BJ (cell line): ENCODE measurements around the gene TBP. TPM values are rescaled to one million over a fixed set of nuclear protein-coding genes. Genes with fewer than 3 reads are reported as not detected.

Experiments
- CTCF ChIA-PET: fragments of 350-600 bp; formaldehyde crosslinking; extraction: SDS; loops from one replicate; lab custom pipeline; 2021; ENCODE audit warnings: antibody characterized with exemption, inconsistent platforms; lab: Yijun Ruan, JAX
- POLR2A ChIA-PET: fragments of 300-600 bp; sonication (Branson Sonifier 250); formaldehyde crosslinking; extraction: SDS; loops from one replicate; lab custom pipeline; 2021; ENCODE audit warnings: antibody characterized with exemption; lab: Charles Lee
- DNase-seq: peaks from one replicate; pipeline ENCODE4 v3.0.0-alpha.2; 2011; ENCODE audit warnings: low read depth
- H3K27me3 ChIP-seq: 2 replicates; pipeline ENCODE4 v1.6.0; 2011; ENCODE audit warnings: low read length; ENCODE audit not compliant: control insufficient read depth, insufficient read depth
- H3K36me3 ChIP-seq: 2 replicates; pipeline ENCODE4 v1.5.1; 2011; ENCODE audit warnings: low read length; ENCODE audit not compliant: control insufficient read depth, insufficient read depth
- H3K4me3 ChIP-seq: 2 replicates; pipeline ENCODE4 v1.5.1; 2011; ENCODE audit warnings: low read depth, mild to moderate bottlenecking, control low read depth, low read length
- CTCF ChIP-seq: IDR thresholded peaks from 2 replicates; pipeline ENCODE4 v1.5.1; 2011; ENCODE audit warnings: low read depth, mild to moderate bottlenecking, control low read depth, inconsistent platforms, low read length, moderate library complexity; ENCODE audit not compliant: insufficient read depth
- polyA plus RNA-seq: library from polyadenylated mRNA; depleted of rRNA; stranded (reverse); fragments of >200 nt; gene quantifications from 2 replicates; pipeline ENCODE4 v1.2.3, GENCODE V29; 2011

TBP gene
- polyA plus RNA-seq, 1 experiment, result 19.3 TPM

GRCh38 chr6:170553534-170554012 lies 596 bp upstream of the TBP start:
- POLR2A ChIA-PET, result no interaction called here
- H3K27me3 ChIP-seq, result no peaks in the 10 kb centered on the region
- DNase-seq, result no peak
- peak overlapping the region; percentile 96 for H3K4me3 ChIP-seq
- H3K36me3 ChIP-seq, result 0 out of 2 replicates have a peak, but pooled peaks cover 2% of the 10 kb centered on the region
- TF ChIP-seq CTCF, result no peak
- CTCF ChIA-PET, result interaction anchor here (1.0 kb wide), 1 partner anchor 722 kb away, joined by 3 read pairs; no protein-coding TSS in a partner anchor

- Histone ChIP-seq H3K36me3 (0 out of 2 replicates have a peak, but pooled peaks cover 2% of the 10 kb centered on the region), H3K27me3 (no peaks in the 10 kb centered on the region), H3K4me3 (peak overlapping the region; percentile 96)
- ChIA-PET CTCF (interaction anchor here (0.5 kb wide), 1 partner anchor 26 kb away, joined by 3 read pairs; no protein-coding TSS in a partner anchor), POLR2A (no interaction called here)
- no peak for DNase-seq
- TF ChIP-seq CTCF, result no peak
These were observed 598 bp downstream of the TBP start for GRCh38 chr6:170554796-170555137.

GRCh38 chr6:170555305-170555704 lies 1.1 kb downstream of the TBP start:
- Histone ChIP-seq H3K36me3 (0 out of 2 replicates have a peak, but pooled peaks cover 2% of the 10 kb centered on the region), H3K27me3 (no peaks in the 10 kb centered on the region), H3K4me3 (peak overlapping the region; percentile 96)
- no peak for DNase-seq
- ChIA-PET POLR2A (no interaction called here), CTCF (interaction anchor here (0.5 to 1.0 kb wide), 2 partner anchors 25 to 765 kb away, joined by 3 to 5 read pairs; no protein-coding TSS in a partner anchor)
- TF ChIP-seq CTCF, result no peak

GRCh38 chr6:170561555-170561954 lies 7.4 kb downstream of the TBP start:
- ChIA-PET CTCF (interaction anchor here (0.8 to 1.6 kb wide), 2 partner anchors 10 to 730 kb away, joined by 3 read pairs; no protein-coding TSS in a partner anchor), POLR2A (interaction anchor here (0.5 kb wide), 1 partner anchor 20 kb away, joined by 3 read pairs; no protein-coding TSS in a partner anchor)
- Histone ChIP-seq H3K27me3 (no peaks in the 10 kb centered on the region), H3K36me3 (peaks cover 7% of the 10 kb centered on the region), H3K4me3 (no peak overlapping the region)
- TF ChIP-seq CTCF, result no peak
- DNase-seq, result no peak

- no peaks in the 10 kb centered on the region for H3K27me3 ChIP-seq
- CTCF ChIA-PET, result no interaction called here
- H3K4me3 ChIP-seq, result no peak overlapping the region
- H3K36me3 ChIP-seq, result peaks cover 8% of the 10 kb centered on the region
- no peak for DNase-seq
- no peak for TF ChIP-seq CTCF
- POLR2A ChIA-PET, result no interaction called here
These were observed 10.9 kb downstream of the TBP start for GRCh38 chr6:170564936-170565530.
